Uterus (tissue), 4 donors: ENCODE data around the gene PRMT7. TPM values are rescaled to one million over a fixed set of nuclear protein-coding genes. Genes with fewer than 3 reads are reported as not detected.

Source experiments
- DNase-seq, 2 donors: peaks; one replicate each; pipeline ENCODE4 v3.0.0-alpha.2; 2019 to 2020
- H3K27ac ChIP-seq, 2 donors: fragments of 200-600 bp; sonication (generic); 1 replicate in 1 of 2; 2 replicates in 1 of 2; pipeline ENCODE4 v1.5.1; 2016 to 2018
- H3K27me3 ChIP-seq, 2 donors: fragments of 200-600 bp; sonication (generic); one replicate each; pipeline ENCODE4 v1.5.1; 2018 to 2019; ENCODE audit warnings: control low read depth in 1 of 2
- H3K36me3 ChIP-seq, 2 donors: fragments of 200-600 bp; sonication (generic); one replicate each; pipeline ENCODE4 v1.5.1; 2019; ENCODE audit warnings: control low read depth in 1 of 2
- H3K4me1 ChIP-seq, 2 donors: fragments of 200-600 bp; sonication (generic); one replicate each; pipeline ENCODE4 v1.5.1; 2018 to 2019; ENCODE audit warnings: control low read depth in 1 of 2
- H3K4me3 ChIP-seq, 2 donors: fragments of 200-600 bp; sonication (generic); 1 replicate in 1 of 2; 2 replicates in 1 of 2; pipeline ENCODE4 v1.5.1; 2018 to 2019; ENCODE audit warnings: mild to moderate bottlenecking in 1 of 2
- H3K9me3 ChIP-seq, 2 donors: fragments of 200-600 bp; sonication (generic); one replicate each; pipeline ENCODE4 v1.5.1; 2019; ENCODE audit warnings: control low read depth in 1 of 2
- CTCF ChIP-seq, 4 experiments: fragments of 200-600 bp in 2 of 4; fragments of 450-650 bp in 2 of 4; sonication (generic) in 2 of 4; IDR thresholded peaks; one replicate each; pipeline ENCODE4 v1.5.1; 2016 to 2019; ENCODE audit warnings: antibody characterized with exemption in 4 of 4, mild to moderate bottlenecking in 2 of 4, moderate library complexity in 1 of 4
- POLR2A ChIP-seq, 2 donors: fragments of 450-650 bp; IDR thresholded peaks; one replicate each; pipeline ENCODE4 v1.6.1; 2016; ENCODE audit warnings: antibody characterized with exemption in 2 of 2, mild to moderate bottlenecking in 1 of 2, moderate library complexity in 1 of 2
- intact Hi-C: fragments of 100-400 bp; cut with DNase I; formaldehyde crosslinking; loops from one replicate; pipeline ENCODE4 v1.15.1; 2023; ENCODE audit warnings: low total_unique reads
- total RNA-seq, 4 donors: library from RNA; depleted of rRNA in 3 of 4; stranded (reverse); fragments of >200 nt in 3 of 4; gene quantifications; one replicate each; pipeline versions ENCODE4 v1.1.0 to v1.2.4, GENCODE V29; 2014 to 2023
- donor health status: DM: yes; HTN: yes; CAD: no.

Gene PRMT7
- total RNA-seq, 4 donors from 2014 or later = 8.2 to 111 (median 66.9) TPM

DNA sequence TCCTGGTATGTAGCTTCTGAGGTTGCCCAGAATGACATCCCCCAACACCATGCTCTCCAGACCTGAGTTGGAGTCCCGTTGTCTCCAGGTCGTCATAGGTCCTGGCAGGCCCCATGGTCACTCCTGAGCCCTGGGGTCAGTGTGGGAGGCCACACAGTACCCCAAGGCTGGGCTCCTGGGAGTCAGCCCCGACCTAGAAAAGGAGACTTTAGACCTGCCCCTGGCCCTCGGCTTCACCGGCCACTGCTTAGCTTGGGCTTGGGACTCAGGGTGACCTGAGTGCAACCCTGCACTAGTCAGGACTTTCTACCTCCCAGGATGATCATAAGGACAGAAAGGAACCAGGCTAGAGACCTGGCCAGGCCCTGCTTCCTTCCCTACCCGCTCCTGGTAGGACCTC lies 65.8 kb downstream of the PRMT7 start:
- TF ChIP-seq POLR2A (IDR thresholded peaks at IDR 0.05) = no peak
- no peak for TF ChIP-seq CTCF (IDR thresholded peaks at IDR 0.05)
- H3K36me3 ChIP-seq = no peaks in the 10 kb centered on the region
- H3K9me3 ChIP-seq = no peaks in the 10 kb centered on the region
- H3K27me3 ChIP-seq = no peaks in the 10 kb centered on the region
- DNase-seq = no peak
- intact Hi-C loops = no loop called here
- no peaks in the 10 kb centered on the region for H3K4me1 ChIP-seq
- no peak overlapping the region for H3K27ac ChIP-seq
- H3K4me3 ChIP-seq = no peak overlapping the region

DNA sequence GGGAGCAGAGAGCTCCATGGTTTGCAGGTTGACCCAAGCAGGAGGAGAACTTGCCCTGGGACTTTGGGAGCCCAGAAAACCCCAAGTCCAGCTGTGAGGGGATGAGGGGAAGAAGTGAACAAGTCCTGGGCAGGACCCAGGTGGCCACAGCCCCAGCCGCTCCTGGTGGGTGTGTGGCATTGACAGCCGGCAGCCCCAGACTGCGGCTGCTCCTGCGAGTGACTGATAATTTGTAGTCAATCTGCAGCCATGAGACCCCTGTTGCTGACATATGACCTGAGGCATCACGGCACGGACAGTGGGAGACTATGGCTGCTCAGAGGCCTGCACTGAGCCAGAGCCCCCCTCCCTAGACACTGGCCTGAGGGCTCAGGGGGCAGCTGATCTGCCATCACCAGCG lies 66.4 kb downstream of the PRMT7 start:
- intact Hi-C loops = no loop called here
- TF ChIP-seq POLR2A (IDR thresholded peaks at IDR 0.05) (no peak), CTCF (IDR thresholded peaks at IDR 0.05) (no peak)
- DNase-seq = no peak
- Histone ChIP-seq H3K4me3 (no peak overlapping the region), H3K27me3 (no peaks in the 10 kb centered on the region), H3K27ac (no peak overlapping the region), H3K9me3 (no peaks in the 10 kb centered on the region), H3K36me3 (no peaks in the 10 kb centered on the region), H3K4me1 (no peaks in the 10 kb centered on the region)

- Histone ChIP-seq H3K4me1 (no peaks in the 10 kb centered on the region), H3K27me3 (no peaks in the 10 kb centered on the region), H3K9me3 (no peaks in the 10 kb centered on the region), H3K4me3 (no peak overlapping the region), H3K36me3 (no peaks in the 10 kb centered on the region), H3K27ac (no peak overlapping the region)
- no peak for DNase-seq
- intact Hi-C loops = no loop called here
- TF ChIP-seq POLR2A (IDR thresholded peaks at IDR 0.05) = no peak
These were observed 67.0 kb downstream of the PRMT7 start for GRCh38 chr16:68377667-68378393.

- no peak overlapping the region for H3K4me3 ChIP-seq
- H3K36me3 ChIP-seq = no peaks in the 10 kb centered on the region
- no peaks in the 10 kb centered on the region for H3K4me1 ChIP-seq
- no peak overlapping the region for H3K27ac ChIP-seq
- H3K27me3 ChIP-seq = no peaks in the 10 kb centered on the region
- intact Hi-C loops = no loop called here
- TF ChIP-seq CTCF (IDR thresholded peaks at IDR 0.05) = no peak
- no peak for TF ChIP-seq POLR2A (IDR thresholded peaks at IDR 0.05)
- no peaks in the 10 kb centered on the region for H3K9me3 ChIP-seq
- DNase-seq = no peak
These were observed 67.9 kb downstream of the PRMT7 start for GRCh38 chr16:68378436-68379415.

- intact Hi-C loops = no loop called here
- TF ChIP-seq POLR2A (IDR thresholded peaks at IDR 0.05) (no peak), CTCF (IDR thresholded peaks at IDR 0.05) (no peak)
These were observed 68.9 kb downstream of the PRMT7 start for GRCh38 chr16:68379472-68380347.

More at GRCh38 chr16:68379472-68380347, 68.9 kb downstream of the PRMT7 start:
- no peak for DNase-seq
- no peak overlapping the region for H3K4me3 ChIP-seq
- H3K36me3 ChIP-seq = no peaks in the 10 kb centered on the region
- no peaks in the 10 kb centered on the region for H3K9me3 ChIP-seq
- no peaks in the 10 kb centered on the region for H3K27me3 ChIP-seq
- no peak overlapping the region for H3K27ac ChIP-seq
- H3K4me1 ChIP-seq = no peaks in the 10 kb centered on the region
